Loucy (cell line): ENCODE data around the gene PFKFB2.

Source experiments
- H2AFZ ChIP-seq: fragments of 200-600 bp; sonication (generic); 2 replicates; pipeline ENCODE4 v1.6.0; 2016; ENCODE audit warnings: antibody characterized with exemption, mild to moderate bottlenecking, low read length, moderate library complexity
- H3F3A ChIP-seq: fragments of 200-600 bp; 2 replicates; pipeline ENCODE4 v1.6.0; 2016; ENCODE audit warnings: antibody characterized with exemption, low read depth, mild to moderate bottlenecking
- H3K27me3 ChIP-seq: fragments of 200-600 bp; sonication (generic); 2 replicates; pipeline ENCODE4 v1.6.1; 2014; ENCODE audit warnings: low read length, mild to moderate bottlenecking; ENCODE audit not compliant: insufficient read depth, poor library complexity, severe bottlenecking
- H3K36me3 ChIP-seq: fragments of 200-600 bp; sonication (generic); 2 replicates; pipeline ENCODE4 v1.6.1; 2016; ENCODE audit warnings: low read length; ENCODE audit not compliant: insufficient read depth
- H3K4me1 ChIP-seq: fragments of 200-600 bp; sonication (generic); 2 replicates; pipeline ENCODE4 v1.5.1; 2014; ENCODE audit warnings: low read length, mild to moderate bottlenecking; ENCODE audit not compliant: insufficient read depth, poor library complexity, severe bottlenecking
- H3K4me2 ChIP-seq: fragments of 200-600 bp; sonication (generic); 2 replicates; pipeline ENCODE4 v1.6.0; 2014; ENCODE audit warnings: antibody characterized with exemption, low read length, low read depth, mild to moderate bottlenecking; ENCODE audit not compliant: poor library complexity, severe bottlenecking
- H3K4me3 ChIP-seq: fragments of 200-600 bp; sonication (generic); 2 replicates; pipeline ENCODE4 v1.5.1; 2014; ENCODE audit warnings: low read length, mild to moderate bottlenecking, mixed read lengths; ENCODE audit not compliant: poor library complexity, severe bottlenecking
- H3K79me2 ChIP-seq: fragments of 200-600 bp; sonication (generic); 2 replicates; pipeline ENCODE4 v1.6.1; 2014; ENCODE audit warnings: low read length; ENCODE audit not compliant: insufficient read depth
- H3K9ac ChIP-seq: fragments of 200-600 bp; sonication (generic); 2 replicates; pipeline ENCODE4 v1.6.0; 2014; ENCODE audit warnings: mild to moderate bottlenecking, low read depth, low read length, moderate library complexity; ENCODE audit not compliant: poor library complexity, severe bottlenecking
- H3K9me2 ChIP-seq: fragments of 200-600 bp; sonication (generic); replicated peaks from 2 replicates; pipeline ENCODE4 v1.6.1; 2016; ENCODE audit warnings: low read depth, low read length, mixed read lengths
- H3K9me3 ChIP-seq: fragments of 200-600 bp; sonication (generic); 2 replicates; pipeline ENCODE4 v1.6.1; 2014; ENCODE audit warnings: mild to moderate bottlenecking, antibody characterized with exemption, low read length, low read depth; ENCODE audit not compliant: insufficient read depth
- H4K20me1 ChIP-seq: fragments of 200-600 bp; sonication (generic); 2 replicates; pipeline ENCODE4 v1.6.0; 2014; ENCODE audit warnings: antibody characterized with exemption, low read length, mild to moderate bottlenecking; ENCODE audit not compliant: insufficient read depth, poor library complexity, severe bottlenecking
- CTCF ChIP-seq: fragments of 200-600 bp; sonication (generic); conservative IDR thresholded peaks from 2 replicates; pipeline ENCODE4 v1.5.1; 2014; ENCODE audit warnings: mild to moderate bottlenecking, antibody characterized with exemption, low read length
- EZH2phosphoT487 ChIP-seq: fragments of 200-600 bp; IDR thresholded peaks from 2 replicates; pipeline ENCODE4 v1.6.1; 2018; ENCODE audit warnings: antibody characterized with exemption, mild to moderate bottlenecking, moderate library complexity, borderline replicate concordance

PFKFB2 gene

GRCh38 chr1:207009945-207010344 lies 43.1 kb upstream of the PFKFB2 start:
- H3K4me1 ChIP-seq: no peaks in the 10 kb centered on the region
- H3K9me3 ChIP-seq: no peaks in the 10 kb centered on the region
- H3K9ac ChIP-seq: no peak overlapping the region
- TF ChIP-seq EZH2phosphoT487 (no peak), CTCF (no peak)
- peaks cover 21% of the 10 kb centered on the region for H3K27me3 ChIP-seq
- H3K4me2 ChIP-seq: no peak overlapping the region
- H4K20me1 ChIP-seq: no peaks in the 10 kb centered on the region
- H3K9me2 ChIP-seq: no peaks in the 10 kb centered on the region
- H3F3A ChIP-seq: no peaks in the 10 kb centered on the region
- H2AFZ ChIP-seq: no peak overlapping the region
- H3K79me2 ChIP-seq: no peaks in the 10 kb centered on the region
- no peaks in the 10 kb centered on the region for H3K36me3 ChIP-seq
- no peak overlapping the region for H3K4me3 ChIP-seq

DNA sequence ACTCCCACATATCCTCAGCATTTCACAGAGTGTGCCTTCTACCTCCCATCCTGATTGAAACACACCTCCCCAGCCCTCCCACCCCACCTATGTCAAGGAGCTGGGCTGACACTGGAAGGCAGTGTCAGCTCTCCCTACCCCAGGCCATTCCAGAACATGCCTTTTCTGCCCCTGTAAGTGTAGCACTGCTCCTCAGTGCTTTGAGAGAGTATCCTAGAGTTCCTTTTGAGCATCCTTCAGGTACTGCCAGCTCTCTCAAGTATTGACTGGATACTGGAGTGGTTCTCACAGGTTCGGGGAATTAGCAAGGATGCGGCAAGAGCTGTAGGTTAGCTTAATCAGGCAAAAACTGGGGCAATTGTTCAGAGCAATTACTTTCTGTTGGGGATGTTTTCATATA lies 42.3 kb upstream of the PFKFB2 start:
- Histone ChIP-seq H3K27me3 (peaks cover 24% of the 10 kb centered on the region), H4K20me1 (no peaks in the 10 kb centered on the region), H3K36me3 (no peaks in the 10 kb centered on the region), H3K4me1 (no peaks in the 10 kb centered on the region), H3K9ac (no peak overlapping the region), H3K9me3 (no peaks in the 10 kb centered on the region), H2AFZ (no peak overlapping the region), H3K4me3 (no peak overlapping the region), H3K4me2 (no peak overlapping the region), H3F3A (no peaks in the 10 kb centered on the region), H3K79me2 (no peaks in the 10 kb centered on the region), H3K9me2 (no peaks in the 10 kb centered on the region)
- TF ChIP-seq CTCF (no peak), EZH2phosphoT487 (no peak)

GRCh38 chr1:207013321-207014085 lies 39.6 kb upstream of the PFKFB2 start:
- Histone ChIP-seq H3K9me3 (no peaks in the 10 kb centered on the region), H3F3A (no peaks in the 10 kb centered on the region), H3K27me3 (peaks cover 24% of the 10 kb centered on the region), H3K36me3 (no peaks in the 10 kb centered on the region), H3K79me2 (no peaks in the 10 kb centered on the region), H3K4me2 (no peak overlapping the region), H3K9ac (no peak overlapping the region), H2AFZ (no peak overlapping the region), H3K4me1 (no peaks in the 10 kb centered on the region), H3K9me2 (no peaks in the 10 kb centered on the region), H4K20me1 (no peaks in the 10 kb centered on the region), H3K4me3 (no peak overlapping the region)
- TF ChIP-seq CTCF (no peak), EZH2phosphoT487 (no peak)
